IMR-90 (cell line): ENCODE results near the gene DEFB131B. TPM values are rescaled to one million over a fixed set of nuclear protein-coding genes. Genes with fewer than 3 reads are reported as not detected.
"Not testable (repeated sequence)": the region's sequence is repeated elsewhere in the genome, so short reads cannot be mapped to it uniquely, and the experiment has no call there.

Experiments
- ATAC-seq: fragments of 200-7000 bp; cut with Tn5 transposase; 2 replicates; pipeline ENCODE4 v1.9.1; 2020; ENCODE audit warnings: low read depth, mild to moderate bottlenecking, moderate library complexity
- BruUV-seq: library from RNA; stranded (reverse); fragments of 400-500 nt; replicated peaks from 2 replicates; lab custom pipeline; 2021; lab: Mats Ljungman, UMichigan
- CTCF ChIA-PET: fragments of 300-600 bp; formaldehyde crosslinking; extraction: SDS; loops from one replicate; lab custom pipeline; 2021; ENCODE audit warnings: antibody characterized with exemption; lab: Yijun Ruan, JAX
- POLR2A ChIA-PET: fragments of 300-600 bp; sonication (Branson Sonifier 250); formaldehyde crosslinking; loops from one replicate; lab custom pipeline; 2022; ENCODE audit warnings: antibody characterized with exemption; ENCODE audit not compliant: unreplicated experiment; lab: Charles Lee
- DNase-seq: peaks from one replicate; pipeline ENCODE4 v3.0.0; 2013
- H2AFZ ChIP-seq: replicated peaks from 2 replicates; pipeline ENCODE3; 2013; ENCODE audit warnings: low read length, mild to moderate bottlenecking; ENCODE audit not compliant: poor library complexity
- H2AK5ac ChIP-seq: 2 replicates; pipeline ENCODE4 v1.6.1; 2013; ENCODE audit warnings: low read depth, low read length, inconsistent platforms
- H2AK9ac ChIP-seq: replicated peaks from 2 replicates; pipeline ENCODE3; 2013; ENCODE audit warnings: mild to moderate bottlenecking, low read depth, low read length, moderate library complexity; ENCODE audit not compliant: poor library complexity
- H2BK120ac ChIP-seq: 2 replicates; pipeline ENCODE4 v1.6.1; 2013; ENCODE audit warnings: low read depth, low read length, inconsistent platforms
- H2BK15ac ChIP-seq: 3 replicates; pipeline ENCODE4 v1.6.1; 2013; ENCODE audit warnings: low read depth, low read length, inconsistent platforms
- H2BK20ac ChIP-seq: 2 replicates; pipeline ENCODE4 v1.6.1; 2013; ENCODE audit warnings: low read depth, mild to moderate bottlenecking, inconsistent platforms, low read length, moderate library complexity
- H2BK5ac ChIP-seq: 2 replicates; pipeline ENCODE4 v1.6.1; 2013; ENCODE audit warnings: mild to moderate bottlenecking, low read depth, low read length, inconsistent platforms; ENCODE audit not compliant: poor library complexity, severe bottlenecking
- H3K14ac ChIP-seq: replicated peaks from 2 replicates; pipeline ENCODE4 v1.6.1; 2013; ENCODE audit warnings: low read depth, low read length, inconsistent platforms
- H3K18ac ChIP-seq: 2 replicates; pipeline ENCODE4 v1.6.1; 2013; ENCODE audit warnings: low read depth, low read length, control low read depth
- H3K23ac ChIP-seq: 2 replicates; pipeline ENCODE4 v1.6.1; 2013; ENCODE audit warnings: low read depth, low read length, inconsistent platforms
- H3K27ac ChIP-seq: 2 replicates; pipeline ENCODE4 v1.5.1; 2013; ENCODE audit warnings: mild to moderate bottlenecking, control low read depth, low read length; ENCODE audit not compliant: insufficient read depth
- H3K27me3 ChIP-seq: 2 replicates; pipeline ENCODE4 v1.6.1; 2013; ENCODE audit warnings: low read length; ENCODE audit not compliant: control insufficient read depth, insufficient read depth
- H3K36me3 ChIP-seq: 2 replicates; pipeline ENCODE4 v1.6.1; 2013; ENCODE audit warnings: low read length, mixed read lengths; ENCODE audit not compliant: control insufficient read depth, insufficient read depth
- H3K4ac ChIP-seq: 2 replicates; pipeline ENCODE4 v1.6.1; 2013; ENCODE audit warnings: low read depth, low read length, inconsistent platforms
- H3K4me1 ChIP-seq: 2 replicates; pipeline ENCODE4 v1.6.1; 2013; ENCODE audit warnings: low read length, mixed read lengths; ENCODE audit not compliant: control insufficient read depth, insufficient read depth
- H3K4me2 ChIP-seq: 2 replicates; pipeline ENCODE4 v1.6.1; 2013; ENCODE audit warnings: low read depth, mild to moderate bottlenecking, control low read depth, low read length, moderate library complexity
- H3K4me3 ChIP-seq: 2 replicates; pipeline ENCODE4 v1.5.1; 2013; ENCODE audit warnings: low read depth, mild to moderate bottlenecking, control low read depth, low read length, moderate library complexity; ENCODE audit not compliant: insufficient read depth
- H3K56ac ChIP-seq: 2 replicates; pipeline ENCODE4 v1.6.1; 2013; ENCODE audit warnings: low read length, inconsistent platforms; ENCODE audit not compliant: insufficient read depth; ENCODE audit errors: extremely low read depth
- H3K79me1 ChIP-seq, 2 experiments: 2 replicates each; pipeline ENCODE4 v1.6.1; 2013; ENCODE audit warnings: low read length in 2 of 2, inconsistent platforms in 1 of 2, low read depth in 1 of 2
- H3K9ac ChIP-seq: 2 replicates; pipeline ENCODE4 v1.6.1; 2013; ENCODE audit warnings: low read depth, low read length, control low read depth
- H3K9me1 ChIP-seq: 2 replicates; pipeline ENCODE4 v1.6.1; 2013; ENCODE audit warnings: low read length, inconsistent platforms; ENCODE audit not compliant: insufficient read depth
- H3K9me3 ChIP-seq: 2 replicates; pipeline ENCODE4 v1.6.1; 2013; ENCODE audit warnings: low read length; ENCODE audit not compliant: control insufficient read depth, insufficient read depth
- H4K20me1 ChIP-seq: 2 replicates; pipeline ENCODE4 v1.6.1; 2013; ENCODE audit warnings: low read length, inconsistent platforms; ENCODE audit not compliant: insufficient read depth
- H4K5ac ChIP-seq: 2 replicates; pipeline ENCODE4 v1.6.1; 2013; ENCODE audit warnings: mild to moderate bottlenecking, low read depth, low read length, control low read depth
- H4K8ac ChIP-seq, 2 experiments: 2 replicates each; pipeline ENCODE4 v1.6.1; 2013; ENCODE audit warnings: low read depth in 2 of 2, low read length in 2 of 2, control low read depth in 1 of 2, inconsistent platforms in 1 of 2
- H4K91ac ChIP-seq: 2 replicates; pipeline ENCODE4 v1.6.1; 2013; ENCODE audit warnings: low read depth, low read length, inconsistent platforms; ENCODE audit not compliant: insufficient read depth
- CTCF ChIP-seq: conservative IDR thresholded peaks from 2 replicates; pipeline ENCODE4 v1.5.1; 2012; ENCODE audit warnings: mild to moderate bottlenecking, low read depth, low read length, improper control_type of control experiment
- WGBS, 2 experiments: methylation state at CpG; one replicate each; pipeline versions ENCODE4 v1.1.5 to v1.1.7; 2013; ENCODE audit warnings: missing lambda C conversion rate in 2 of 2; ENCODE audit not compliant: insufficient read length in 1 of 2; ENCODE audit errors: extremely low coverage in 2 of 2; 5-methylcytosine and 5-hydroxymethylcytosine counted together
- dilution Hi-C: fragments of 300-500 bp; cut with HindIII; formaldehyde crosslinking; loops from one replicate; pipeline ENCODE4 v1.14.3; 2018; ENCODE audit warnings: low sequenced_read_pairs; ENCODE audit not compliant: unreplicated experiment
- in situ Hi-C: fragments of 300-500 bp; cut with MboI; formaldehyde crosslinking; loops from 3 replicates; pipeline ENCODE4 v1.14.3; 2019; ENCODE audit warnings: low sequenced_read_pairs, inconsistent platforms, mixed read lengths
- intact Hi-C: fragments of 100-400 bp; cut with micrococcal nuclease; formaldehyde crosslinking; loops from 2 replicates; pipeline ENCODE4 v1.10.0; 2022
- polyA plus RNA-seq, 3 experiments: library from polyadenylated mRNA; depleted of rRNA; stranded (reverse); fragments of >200 nt; gene quantifications; 2 replicates each; pipeline ENCODE4 v1.2.3, GENCODE V29; 2012; ENCODE audit warnings: low replicate concordance in 1 of 3
- total RNA-seq: library from RNA; depleted of rRNA; stranded (reverse); fragments of >200 nt; gene quantifications from 2 replicates; pipeline ENCODE4 v1.2.3, GENCODE V29; 2012

Gene DEFB131B
- total and polyA plus RNA-seq, 2 of the 4 experiments (the other 2 are of a cell fraction), result not detected

GRCh38 chr11:71911321-71911985 lies 33.2 kb downstream of the DEFB131B start:
- CTCF ChIA-PET, intact Hi-C loops, H4K5ac ChIP-seq, H3K23ac ChIP-seq, H2BK15ac ChIP-seq, H4K8ac ChIP-seq, H2BK120ac ChIP-seq, H2AK5ac ChIP-seq, H2AK9ac ChIP-seq, H3K18ac ChIP-seq, H3K4ac ChIP-seq, dilution Hi-C loops, H2BK20ac ChIP-seq, POLR2A ChIA-PET, H3K14ac ChIP-seq, H4K20me1 ChIP-seq, H3K9me1 ChIP-seq, H3K27me3 ChIP-seq, H3K27ac ChIP-seq, H3K4me2 ChIP-seq, H2BK5ac ChIP-seq, ATAC-seq, in situ Hi-C loops, H3K9ac ChIP-seq, H3K9me3 ChIP-seq, H2AFZ ChIP-seq, H4K91ac ChIP-seq, H3K79me1 ChIP-seq, H3K4me1 ChIP-seq, H3K4me3 ChIP-seq, BruUV-seq, H3K56ac ChIP-seq: not testable (repeated sequence)
- TF ChIP-seq CTCF, result 0 out of 2 replicates have a peak, but pooled peaks have one; percentile 7
- DNase-seq, result peak; percentile 8
- no CpG with 5 or more reads among the region's 10 CpGs for WGBS, 2 experiments
- peaks cover 16% of the 10 kb centered on the region for H3K36me3 ChIP-seq

- WGBS, 2 experiments, result 96% methylated on average over 5 of the region's 10 CpGs; no CpG with 5 or more reads in 1 of the 2 experiments
Measured at GRCh38 chr11:71911986-71912340, 33.7 kb downstream of the DEFB131B start.

More at GRCh38 chr11:71911986-71912340, 33.7 kb downstream of the DEFB131B start:
- H3K79me1 ChIP-seq, H4K5ac ChIP-seq, H4K91ac ChIP-seq, H2AFZ ChIP-seq, in situ Hi-C loops, H3K23ac ChIP-seq, H2BK15ac ChIP-seq, H3K4me2 ChIP-seq, POLR2A ChIA-PET, ATAC-seq, H2AK9ac ChIP-seq, DNase-seq, H2BK120ac ChIP-seq, CTCF ChIA-PET, H3K27me3 ChIP-seq, H3K18ac ChIP-seq, H3K56ac ChIP-seq, H3K4ac ChIP-seq, H3K9me3 ChIP-seq, H2AK5ac ChIP-seq, H4K20me1 ChIP-seq, H3K9ac ChIP-seq, H3K9me1 ChIP-seq, intact Hi-C loops, H4K8ac ChIP-seq, dilution Hi-C loops, H3K27ac ChIP-seq, BruUV-seq, H3K4me1 ChIP-seq, H3K4me3 ChIP-seq, H2BK20ac ChIP-seq, H3K14ac ChIP-seq, H2BK5ac ChIP-seq: not testable (repeated sequence)
- H3K36me3 ChIP-seq, result peaks cover 17% of the 10 kb centered on the region
